Sigmoid colon (tissue), 7 donors: ENCODE data around the gene ATF4. TPM values are rescaled to one million over a fixed set of nuclear protein-coding genes. Genes with fewer than 3 reads are reported as not detected.

Experiments used
- DNase-seq: peaks from one replicate; pipeline ENCODE4 v3.0.0-alpha.2; 2019
- H3K27ac ChIP-seq, 4 donors: fragments of 200-600 bp; sonication (generic); one replicate each; pipeline ENCODE4 v1.5.1; 2016 to 2019; ENCODE audit warnings: mild to moderate bottlenecking in 1 of 4
- H3K27me3 ChIP-seq, 3 donors: fragments of 200-600 bp; sonication (generic); one replicate each; pipeline ENCODE4 v1.5.1; 2019; ENCODE audit warnings: mild to moderate bottlenecking in 1 of 3
- H3K36me3 ChIP-seq, 4 donors: fragments of 200-600 bp; sonication (generic); one replicate each; pipeline ENCODE4 v1.5.1; 2016 to 2019
- H3K4me1 ChIP-seq, 4 donors: fragments of 200-600 bp; sonication (generic); one replicate each; pipeline ENCODE4 v1.5.1; 2017 to 2019
- H3K4me3 ChIP-seq, 4 donors: fragments of 200-600 bp; sonication (generic); one replicate each; pipeline ENCODE4 v1.5.1; 2017 to 2019; ENCODE audit warnings: mild to moderate bottlenecking in 2 of 4, moderate library complexity in 1 of 4
- H3K9me3 ChIP-seq, 4 donors: fragments of 200-600 bp in 3 of 4; sonication (generic) in 3 of 4; one replicate each; pipeline versions ENCODE4 v1.5.1 to v1.6.1; 2013 to 2019
- CTCF ChIP-seq, 4 experiments: fragments of 450-650 bp in 3 of 4; fragments of 200-600 bp in 1 of 4; IDR thresholded peaks; one replicate each; pipeline ENCODE4 v1.5.1; 2016 to 2019; ENCODE audit warnings: antibody characterized with exemption in 4 of 4, mild to moderate bottlenecking in 3 of 4, moderate library complexity in 2 of 4
- EP300 ChIP-seq, 4 donors: sonication (generic); formaldehyde crosslinking; IDR thresholded peaks; one replicate each; pipeline ENCODE4 v1.6.1; 2017; ENCODE audit warnings: antibody characterized with exemption in 4 of 4
- POLR2A ChIP-seq, 2 donors: fragments of 450-650 bp; IDR thresholded peaks; one replicate each; pipeline ENCODE4 v1.6.1; 2016; ENCODE audit warnings: antibody characterized with exemption in 2 of 2, mild to moderate bottlenecking in 2 of 2, moderate library complexity in 2 of 2
- POLR2AphosphoS5 ChIP-seq, 4 donors: sonication (generic); formaldehyde crosslinking; IDR thresholded peaks; one replicate each; pipeline ENCODE4 v1.6.1; 2017; ENCODE audit warnings: antibody characterized with exemption in 4 of 4
- WGBS, 2 donors: extraction: QIAGEN DNeasy Blood & Tissue Kit; methylation state at CpG; one replicate each; pipeline ENCODE4 v1.1.7; 2013; 5-methylcytosine and 5-hydroxymethylcytosine counted together
- intact Hi-C: fragments of 100-400 bp; cut with DNase I; formaldehyde crosslinking; loops from one replicate; pipeline ENCODE4 v1.15.1; 2023
- polyA plus RNA-seq, 3 donors: library from polyadenylated mRNA; stranded (reverse); fragments of 200-250 nt; gene quantifications; one replicate each; pipeline ENCODE4 v1.2.3, GENCODE V29; 2013
- total RNA-seq, 4 donors: library from RNA; depleted of rRNA; stranded (reverse); fragments of >200 nt; gene quantifications; one replicate each; pipeline ENCODE4 v1.1.0, GENCODE V29; 2016
- donor health status: healthy with polysubstance abuse.
- donor health status: Bipolar disorder and iron deficiency.
- donor health status: healthy.

ATF4 gene
- total and polyA plus RNA-seq, 7 donors = 423 to 651 (median 483) TPM

- no peaks in the 10 kb centered on the region for H3K9me3 ChIP-seq
- H3K27ac ChIP-seq = peak overlapping the region; percentile 68 to 99 (median 86)
- 28 to 64% methylated on average over 12 of the region's 12 CpGs for WGBS, 2 donors
- H3K27me3 ChIP-seq = no peaks in the 10 kb centered on the region
- TF ChIP-seq EP300 (IDR thresholded peaks at IDR 0.05) (no peak), POLR2A (IDR thresholded peaks at IDR 0.05) (no peak), CTCF (IDR thresholded peaks at IDR 0.05) (no peak), POLR2AphosphoS5 (IDR thresholded peaks at IDR 0.05) (no peak)
- no peak for DNase-seq
- H3K4me1 ChIP-seq = peaks cover 3 to 84% (median 77%) of the 10 kb centered on the region in 4 donors
- H3K36me3 ChIP-seq = peaks cover 13 to 33% (median 14%) of the 10 kb centered on the region in 4 donors
- no peak overlapping the region for H3K4me3 ChIP-seq
- intact Hi-C loops = loop anchor here (2.0 to 5.0 kb wide), 3 partner anchors 33 to 211 kb away; partner anchors contain the start of genes RPL3 and TAB1
Observed at GRCh38 chr22:39528080-39528661, 7.8 kb downstream of the ATF4 start.

GRCh38 chr22:39528681-39529486 lies 8.5 kb downstream of the ATF4 start:
- H3K4me1 ChIP-seq = peaks cover 3 to 80% (median 70%) of the 10 kb centered on the region in 4 donors
- peaks cover 10 to 31% (median 13%) of the 10 kb centered on the region in 4 donors for H3K36me3 ChIP-seq
- TF ChIP-seq EP300 (IDR thresholded peaks at IDR 0.05) (no peak), CTCF (IDR thresholded peaks at IDR 0.05) (peak; percentile 95 to 98 (median 97)), POLR2A (IDR thresholded peaks at IDR 0.05) (no peak), POLR2AphosphoS5 (IDR thresholded peaks at IDR 0.05) (peak in 3 of 4 donors; percentile 59 to 77 (median 63))
- peak overlapping the region; percentile 6 to 31 (median 12) for H3K4me3 ChIP-seq
- WGBS, 2 donors = 7 to 27% methylated on average over 32 of the region's 32 CpGs
- peak overlapping the region; percentile 68 to 99 (median 86) for H3K27ac ChIP-seq
- DNase-seq = peak; percentile 96
- no peaks in the 10 kb centered on the region for H3K27me3 ChIP-seq
- intact Hi-C loops = loop anchor here (2.0 to 5.0 kb wide), 3 partner anchors 34 to 212 kb away; partner anchors contain the start of genes RPL3 and TAB1
- H3K9me3 ChIP-seq = no peaks in the 10 kb centered on the region

- Histone ChIP-seq H3K4me3 (peak overlapping the region in 3 of 4 donors; percentile 6 to 31 (median 16)), H3K27me3 (no peaks in the 10 kb centered on the region), H3K36me3 (peaks cover 6 to 25% (median 9%) of the 10 kb centered on the region in 4 donors), H3K27ac (peak overlapping the region; percentile 17 to 99 (median 86)), H3K9me3 (no peaks in the 10 kb centered on the region), H3K4me1 (peaks cover 3 to 78% (median 68%) of the 10 kb centered on the region in 4 donors)
- TF ChIP-seq POLR2AphosphoS5 (IDR thresholded peaks at IDR 0.05) = no peak
- no peak for TF ChIP-seq POLR2A (IDR thresholded peaks at IDR 0.05)
- TF ChIP-seq EP300 (IDR thresholded peaks at IDR 0.05) = no peak
- peak in 1 of 4 experiments; percentile 30 for TF ChIP-seq CTCF (IDR thresholded peaks at IDR 0.05)
- intact Hi-C loops = loop anchor here (2.0 to 5.0 kb wide), 3 partner anchors 35 to 212 kb away; partner anchors contain the start of genes RPL3 and TAB1
- WGBS, 2 donors = 54 to 58% methylated on average over 17 of the region's 17 CpGs
- DNase-seq = no peak
Observed at GRCh38 chr22:39529487-39529851, 9.1 kb downstream of the ATF4 start.

GRCh38 chr22:39530116-39530515 lies 9.8 kb downstream of the ATF4 start:
- 47 to 71% methylated on average over 6 of the region's 6 CpGs for WGBS, 2 donors
- Histone ChIP-seq H3K27me3 (no peaks in the 10 kb centered on the region), H3K4me1 (peaks cover 3 to 77% (median 67%) of the 10 kb centered on the region in 4 donors), H3K4me3 (no peak overlapping the region), H3K27ac (peak overlapping the region in 3 of 4 donors; percentile 73 to 99 (median 99)), H3K36me3 (peaks cover under 1 to 18% (median 6%) of the 10 kb centered on the region in 4 donors), H3K9me3 (no peaks in the 10 kb centered on the region)
- TF ChIP-seq POLR2AphosphoS5 (IDR thresholded peaks at IDR 0.05) = no peak
- TF ChIP-seq CTCF (IDR thresholded peaks at IDR 0.05) = no peak
- TF ChIP-seq POLR2A (IDR thresholded peaks at IDR 0.05) = no peak
- no peak for TF ChIP-seq EP300 (IDR thresholded peaks at IDR 0.05)
- intact Hi-C loops = loop anchor here (5.0 kb wide), 4 partner anchors 378 to 662 kb away; partner anchors contain the start of genes CBX7 and TNRC6B
- no peak for DNase-seq
